ENCODE data around the gene PAM. TPM values are rescaled to one million over a fixed set of nuclear protein-coding genes. Genes with fewer than 3 reads are reported as not detected.
A peak's percentile ranks its signal among the peaks of the same experiment; 100 is the strongest.

Gene PAM
- polyA plus RNA-seq, 1 donor from 2014 or later: 363 TPM

- Histone ChIP-seq H3K4me3 (ENCODE audit: low read length) (peak overlapping the region; percentile 73), H3K79me2 (replicated peaks; ENCODE audit: insufficient read depth, low read length) (peaks cover 21% of the 10 kb centered on the region)
- TF ChIP-seq REST (IDR thresholded peaks at IDR 0.05; ENCODE audit: borderline replicate concordance) (peak; percentile 46), SMC3 (conservative IDR thresholded peaks at IDR 0.05; ENCODE audit: poor library complexity) (peak; percentile 28), MXI1 (conservative IDR thresholded peaks at IDR 0.05; ENCODE audit: poor library complexity, severe bottlenecking) (peak; percentile 51), EZH2 (IDR thresholded peaks at IDR 0.05; ENCODE audit: borderline replicate concordance, insufficient read depth, low read length, poor library complexity, severe bottlenecking) (no peak), RAD21 (conservative IDR thresholded peaks at IDR 0.05) (peak; percentile 37), EP300 (conservative IDR thresholded peaks at IDR 0.05; ENCODE audit: poor library complexity, severe bottlenecking) (peak; percentile 17), CTCF (IDR thresholded peaks at IDR 0.05; ENCODE audit: poor library complexity, severe bottlenecking) (no peak), POLR2AphosphoS5 (IDR thresholded peaks at IDR 0.05) (peak; percentile 14), TAF1 (IDR thresholded peaks at IDR 0.05; ENCODE audit: low read depth) (no peak)
Measured at GRCh38 chr5:102865510-102866236, 110.6 kb downstream of the PAM start.

GRCh38 chr5:102866237-102866600, 111.1 kb downstream of the PAM start:
- Histone ChIP-seq H3F3A (ENCODE audit: insufficient read depth, low read length, poor library complexity, severe bottlenecking) (no peaks in the 10 kb centered on the region), H4K20me1 (ENCODE audit: insufficient read depth) (no peaks in the 10 kb centered on the region), H3K79me2 (replicated peaks; ENCODE audit: insufficient read depth, low read length) (peaks cover 21% of the 10 kb centered on the region), H3K27ac (ENCODE audit: low read length) (no peak overlapping the region), H3K9me2 (ENCODE audit: insufficient read depth, low read length) (no peaks in the 10 kb centered on the region), H3K27me3 (ENCODE audit: insufficient read depth, low read depth, low read length) (no peaks in the 10 kb centered on the region), H3K4me2 (ENCODE audit: low read length) (peak overlapping the region; percentile 26), H3K9me3 (ENCODE audit: low read length) (no peaks in the 10 kb centered on the region), H3K36me3 (ENCODE audit: insufficient read depth, low read length) (no peaks in the 10 kb centered on the region), H3K4me3 (ENCODE audit: low read length) (peak overlapping the region; percentile 73), H3K9ac (ENCODE audit: low read length) (peak overlapping the region; percentile 69), H2AFZ (ENCODE audit: low read depth, low read length) (no peak overlapping the region)
- TF ChIP-seq MXI1 (conservative IDR thresholded peaks at IDR 0.05; ENCODE audit: poor library complexity, severe bottlenecking) (peak; percentile 4), CTCF (IDR thresholded peaks at IDR 0.05; ENCODE audit: poor library complexity, severe bottlenecking) (no peak), POLR2AphosphoS5 (IDR thresholded peaks at IDR 0.05) (peak; percentile 3)

More at GRCh38 chr5:102865510-102866236, 110.6 kb downstream of the PAM start:
- H3K27ac ChIP-seq (ENCODE audit: low read length): peak overlapping the region; percentile 60
- H3K9me3 ChIP-seq (ENCODE audit: low read length): no peaks in the 10 kb centered on the region
- no peaks in the 10 kb centered on the region for H3K9me2 ChIP-seq (ENCODE audit: insufficient read depth, low read length)
- peak overlapping the region; percentile 43 for H2AFZ ChIP-seq (ENCODE audit: low read depth, low read length)
- no peaks in the 10 kb centered on the region for H3K36me3 ChIP-seq (ENCODE audit: insufficient read depth, low read length)
- H3K4me2 ChIP-seq (ENCODE audit: low read length): peak overlapping the region; percentile 80
- peak overlapping the region; percentile 69 for H3K9ac ChIP-seq (ENCODE audit: low read length)
- H3K27me3 ChIP-seq (ENCODE audit: insufficient read depth, low read depth, low read length): no peaks in the 10 kb centered on the region
- H4K20me1 ChIP-seq (ENCODE audit: insufficient read depth): no peaks in the 10 kb centered on the region
- H3F3A ChIP-seq (ENCODE audit: insufficient read depth, low read length, poor library complexity, severe bottlenecking): no peaks in the 10 kb centered on the region

Measured in neural cell (in vitro differentiated cells).